Lung (tissue), 12 donors: Measurements from ENCODE around the gene TMEM47. TPM values are rescaled to one million over a fixed set of nuclear protein-coding genes. Genes with fewer than 3 reads are reported as not detected.

ENCODE experiments used
- ATAC-seq: fragments of 200-7000 bp; cut with Tn5 transposase; one replicate; pipeline ENCODE4 v1.9.1; 2020; ENCODE audit warnings: moderate number of reproducible peaks; ENCODE audit not compliant: insufficient read depth, low FRiP score
- DNase-seq, 3 donors: peaks; one replicate each; pipeline ENCODE4 v3.0.0-alpha.2; 2013 to 2017
- H3K27ac ChIP-seq, 2 donors: one replicate each; pipeline ENCODE4 v1.5.1; 2013; ENCODE audit warnings: mild to moderate bottlenecking in 2 of 2, moderate library complexity in 2 of 2, control low read depth in 1 of 2, inconsistent platforms in 1 of 2, low read depth in 1 of 2, low read length in 1 of 2
- H3K27me3 ChIP-seq, 3 donors: one replicate each; pipeline ENCODE4 v1.5.1; 2013; ENCODE audit warnings: low read length in 2 of 3; ENCODE audit not compliant: control insufficient read depth in 3 of 3, insufficient read depth in 3 of 3
- H3K36me3 ChIP-seq, 4 donors: one replicate each; pipeline ENCODE4 v1.5.1; 2013; ENCODE audit warnings: low read length in 4 of 4, mild to moderate bottlenecking in 1 of 4, moderate library complexity in 1 of 4; ENCODE audit not compliant: control insufficient read depth in 4 of 4, insufficient read depth in 4 of 4
- H3K4me1 ChIP-seq, 5 donors: one replicate each; pipeline ENCODE4 v1.5.1; 2013; ENCODE audit warnings: low read length in 5 of 5, mild to moderate bottlenecking in 2 of 5, moderate library complexity in 1 of 5; ENCODE audit not compliant: control insufficient read depth in 5 of 5, insufficient read depth in 5 of 5
- H3K4me3 ChIP-seq: one replicate; pipeline ENCODE4 v1.5.1; 2013; ENCODE audit warnings: mild to moderate bottlenecking, control low read depth, moderate library complexity
- H3K9ac ChIP-seq, 2 donors: one replicate each; pipeline ENCODE4 v1.5.1; 2013; ENCODE audit warnings: low read length in 2 of 2, control low read depth in 1 of 2; ENCODE audit not compliant: insufficient read depth in 1 of 2
- H3K9me3 ChIP-seq, 4 donors: one replicate each; pipeline ENCODE4 v1.5.1; 2013; ENCODE audit warnings: low read length in 3 of 4, mild to moderate bottlenecking in 1 of 4, moderate library complexity in 1 of 4; ENCODE audit not compliant: control insufficient read depth in 4 of 4, insufficient read depth in 3 of 4
- CTCF ChIP-seq: IDR thresholded peaks from 2 replicates; pipeline ENCODE4 v1.5.1; 2012; ENCODE audit warnings: mild to moderate bottlenecking; ENCODE audit errors: control extremely low read depth, extremely low read depth
- WGBS, 2 donors: extraction: QIAGEN DNeasy Blood & Tissue Kit; methylation state at CpG; one replicate each; pipeline ENCODE4 v1.1.7; 2013; 5-methylcytosine and 5-hydroxymethylcytosine counted together
- polyA plus RNA-seq, 2 donors: library from polyadenylated mRNA; stranded (reverse); fragments of 200-250 nt; gene quantifications; one replicate each; pipeline ENCODE4 v1.2.1, GENCODE V29; 2013
- total RNA-seq, 2 donors: library from RNA; depleted of rRNA in 1 of 2; stranded (reverse); fragments of >200 nt in 1 of 2; gene quantifications; one replicate each; pipeline ENCODE4 v1.2.1, GENCODE V29; 2014 to 2021
- donor health status: control.
- donor health status: control.
- donor health status: Bipolar disorder and iron deficiency.
- donor health status: healthy.
- donor health status: DM: yes; HTN: yes; CAD: no.

The TMEM47 gene
- total and polyA plus RNA-seq, 4 donors, result 7.0 to 42.6 (median 12.4) TPM

GRCh38 chrX:34619920-34620319 lies 37.2 kb downstream of the TMEM47 start:
- Histone ChIP-seq H3K27me3 (no peaks in the 10 kb centered on the region), H3K9ac (no peak overlapping the region), H3K36me3 (no peaks in the 10 kb centered on the region), H3K27ac (no peak overlapping the region), H3K4me3 (no peak overlapping the region), H3K9me3 (no peaks in the 10 kb centered on the region), H3K4me1 (no peaks in the 10 kb centered on the region)
- WGBS, 2 donors, result 57 to 59% methylated on average over 2 of the region's 2 CpGs
- DNase-seq, result no peak
- no peak for ATAC-seq
- no peak for TF ChIP-seq CTCF

DNA sequence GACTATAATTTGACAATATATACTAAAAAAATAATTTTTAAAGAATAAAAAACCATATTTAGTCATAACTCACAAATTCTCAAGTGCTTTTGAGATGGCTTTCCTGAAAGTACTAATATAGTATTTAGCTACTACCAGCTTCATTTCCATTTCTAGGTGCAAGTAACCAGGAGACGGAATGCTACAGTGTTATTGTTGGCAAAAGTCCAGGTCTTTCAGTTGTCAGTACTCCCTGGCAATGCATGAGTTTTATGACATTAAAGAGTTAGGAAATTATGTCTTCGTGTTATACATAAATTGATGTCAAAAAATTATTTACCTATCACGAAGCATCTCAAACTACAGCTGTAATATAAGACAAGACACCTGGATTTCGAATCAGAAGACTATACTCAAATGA lies 45.0 kb downstream of the TMEM47 start:
- no peaks in the 10 kb centered on the region for H3K36me3 ChIP-seq
- H3K27ac ChIP-seq, result no peak overlapping the region
- no peaks in the 10 kb centered on the region for H3K4me1 ChIP-seq
- H3K9me3 ChIP-seq, result peaks cover 0 to 2% (median 0%) of the 10 kb centered on the region in 4 donors
- H3K9ac ChIP-seq, result no peak overlapping the region
- ATAC-seq (no peak), DNase-seq (peak in 2 of 3 donors; percentile 12 to 33)
- no peak overlapping the region for H3K4me3 ChIP-seq
- 47 to 68% methylated on average over 4 of the region's 4 CpGs for WGBS, 2 donors
- TF ChIP-seq CTCF, result no peak
- no peaks in the 10 kb centered on the region for H3K27me3 ChIP-seq

DNA sequence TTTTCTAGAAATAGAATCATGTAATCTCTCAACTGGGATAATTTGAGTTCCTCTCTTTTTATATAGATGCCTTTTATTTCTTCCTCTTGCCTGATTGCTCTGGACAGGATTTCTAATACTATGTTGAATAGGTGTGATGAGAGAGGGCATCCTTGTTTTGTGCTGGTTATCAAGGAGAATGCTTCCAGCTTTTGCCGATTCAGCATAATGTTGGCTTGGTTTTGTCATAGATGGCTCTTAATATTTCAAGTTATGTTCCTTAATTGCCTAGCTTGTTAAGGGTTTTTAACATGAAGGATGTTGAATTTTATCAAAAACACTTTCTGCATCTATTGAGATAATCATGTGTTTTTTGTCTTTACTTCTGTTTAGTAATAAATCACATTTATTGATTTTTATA lies 58.7 kb downstream of the TMEM47 start:
- 92 to 95% methylated on average over 1 of the region's 1 CpG for WGBS, 2 donors
- no peaks in the 10 kb centered on the region for H3K36me3 ChIP-seq
- no peak overlapping the region for H3K9ac ChIP-seq
- TF ChIP-seq CTCF, result no peak
- no peak for DNase-seq
- no peak overlapping the region for H3K4me3 ChIP-seq
- no peak overlapping the region for H3K27ac ChIP-seq
- peaks cover 0 to 4% (median 2%) of the 10 kb centered on the region in 3 donors for H3K27me3 ChIP-seq
- ATAC-seq, result no peak
- H3K9me3 ChIP-seq, result no peaks in the 10 kb centered on the region
- peaks cover 0 to 1% (median 0%) of the 10 kb centered on the region in 5 donors for H3K4me1 ChIP-seq

GRCh38 chrX:34586936-34587335 lies 70.1 kb downstream of the TMEM47 start:
- Histone ChIP-seq H3K27ac (no peak overlapping the region), H3K27me3 (peaks cover 0 to 3% (median 2%) of the 10 kb centered on the region in 3 donors), H3K9ac (no peak overlapping the region), H3K9me3 (peaks cover 0 to 5% (median 0%) of the 10 kb centered on the region in 4 donors), H3K4me1 (no peaks in the 10 kb centered on the region), H3K4me3 (no peak overlapping the region), H3K36me3 (no peaks in the 10 kb centered on the region)
- no peak for ATAC-seq
- TF ChIP-seq CTCF, result no peak
- DNase-seq, result no peak
- WGBS, 2 donors, result 67 to 84% methylated on average over 3 of the region's 3 CpGs
